WI38 (cell line): ENCODE measurements around the gene ANKRD12.

ENCODE experiments used
- H3K4me3 ChIP-seq: 2 replicates; pipeline ENCODE4 v1.5.1; 2011; ENCODE audit warnings: low read depth, mild to moderate bottlenecking, control low read depth, low read length
- CTCF ChIP-seq: IDR thresholded peaks from 2 replicates; pipeline ENCODE4 v1.5.1; 2012; ENCODE audit warnings: low read depth, mild to moderate bottlenecking, control low read depth, low read length

ANKRD12 gene

DNA sequence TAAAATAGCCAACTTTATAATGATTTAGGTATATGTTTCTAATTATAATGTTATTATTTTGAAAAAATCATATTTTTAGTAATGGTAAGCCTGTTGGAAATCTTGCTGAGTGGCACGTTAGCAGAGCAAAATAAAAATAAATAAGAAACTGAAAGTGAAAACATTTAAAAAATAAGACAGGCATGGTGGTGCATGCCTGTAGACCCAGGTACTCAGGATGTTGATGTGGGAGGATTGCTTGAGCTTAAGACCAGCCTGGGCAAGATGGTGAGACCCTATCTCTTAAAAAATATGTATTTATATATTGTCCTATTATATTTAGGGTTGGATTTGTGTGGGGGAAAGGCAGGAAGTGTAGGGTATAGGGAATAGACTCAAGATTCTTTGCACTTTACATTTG, 15.8 kb upstream of the ANKRD12 start:
- no peak for TF ChIP-seq CTCF

GRCh38 chr18:9123520-9123919, 13.1 kb upstream of the ANKRD12 start:
- H3K4me3 ChIP-seq = no peak overlapping the region

More for the DNA sequence above, 15.8 kb upstream of the ANKRD12 start:
- H3K4me3 ChIP-seq = no peak overlapping the region

GRCh38 chr18:9124824-9125223, 11.8 kb upstream of the ANKRD12 start:
- TF ChIP-seq CTCF = no peak

More at GRCh38 chr18:9123520-9123919, 13.1 kb upstream of the ANKRD12 start:
- TF ChIP-seq CTCF = no peak

DNA sequence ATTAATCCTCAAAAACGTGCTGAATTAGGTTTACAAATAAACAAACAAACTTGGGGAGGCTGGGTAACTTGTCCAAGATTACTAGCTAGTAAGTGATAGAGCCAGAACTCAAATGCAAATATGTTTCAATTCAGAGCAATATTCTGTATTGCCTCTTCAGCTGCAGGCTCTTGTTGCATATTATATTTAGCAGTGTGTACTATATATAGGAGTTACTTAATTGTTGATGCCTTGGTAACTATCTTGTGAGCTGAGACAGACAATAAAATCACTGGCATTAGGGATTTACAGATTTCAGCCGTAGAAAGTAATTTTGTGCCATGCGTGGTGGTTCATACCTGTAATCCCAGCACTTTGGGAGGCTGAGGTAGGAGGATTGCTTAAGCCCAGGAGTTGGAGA, 10.2 kb upstream of the ANKRD12 start:
- no peak overlapping the region for H3K4me3 ChIP-seq
- no peak for TF ChIP-seq CTCF

More at GRCh38 chr18:9124824-9125223, 11.8 kb upstream of the ANKRD12 start:
- H3K4me3 ChIP-seq = no peak overlapping the region

DNA sequence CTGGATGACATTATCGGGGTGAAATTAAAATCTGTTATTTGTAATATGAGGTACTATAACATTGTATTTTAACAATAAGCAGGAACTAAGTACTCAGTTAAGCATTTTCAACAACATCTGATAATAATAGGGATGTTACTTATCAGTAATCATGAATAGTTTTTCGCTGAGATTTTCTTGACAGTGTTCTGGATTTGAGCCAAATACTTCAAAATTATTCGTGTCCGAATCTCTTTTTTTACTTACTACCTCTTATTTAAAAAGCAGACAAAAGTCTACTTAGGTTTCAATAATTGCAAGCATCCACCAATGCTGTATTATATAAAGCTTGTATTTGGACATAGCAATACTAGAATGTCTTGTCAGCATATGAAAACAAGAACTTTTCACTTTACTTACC, 6.4 kb upstream of the ANKRD12 start:
- no peak for TF ChIP-seq CTCF
- no peak overlapping the region for H3K4me3 ChIP-seq

DNA sequence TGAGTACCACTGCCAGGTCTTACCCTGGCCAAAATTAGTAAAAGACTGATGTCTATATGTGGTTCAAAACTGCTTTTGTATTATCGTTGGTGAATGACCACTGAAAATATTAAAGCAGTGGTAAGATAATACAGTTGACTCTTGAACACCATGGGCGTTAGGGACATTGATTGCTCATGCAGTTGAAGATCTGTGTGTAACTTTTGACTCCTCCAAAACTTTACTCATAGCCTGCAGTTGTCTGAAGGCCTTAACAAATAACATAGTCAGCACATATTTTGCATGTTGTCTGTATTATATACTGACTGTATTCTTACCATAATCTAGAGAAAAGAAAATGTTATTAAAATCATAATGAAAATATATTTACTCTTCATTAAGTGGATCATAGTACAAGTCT, 5.8 kb upstream of the ANKRD12 start:
- no peak overlapping the region for H3K4me3 ChIP-seq
- TF ChIP-seq CTCF = no peak

- H3K4me3 ChIP-seq = no peak overlapping the region
- TF ChIP-seq CTCF = no peak
Measured at GRCh38 chr18:9132628-9133027, 4.0 kb upstream of the ANKRD12 start.
